ENCODE results near the gene NLN.

NLN gene

DNA sequence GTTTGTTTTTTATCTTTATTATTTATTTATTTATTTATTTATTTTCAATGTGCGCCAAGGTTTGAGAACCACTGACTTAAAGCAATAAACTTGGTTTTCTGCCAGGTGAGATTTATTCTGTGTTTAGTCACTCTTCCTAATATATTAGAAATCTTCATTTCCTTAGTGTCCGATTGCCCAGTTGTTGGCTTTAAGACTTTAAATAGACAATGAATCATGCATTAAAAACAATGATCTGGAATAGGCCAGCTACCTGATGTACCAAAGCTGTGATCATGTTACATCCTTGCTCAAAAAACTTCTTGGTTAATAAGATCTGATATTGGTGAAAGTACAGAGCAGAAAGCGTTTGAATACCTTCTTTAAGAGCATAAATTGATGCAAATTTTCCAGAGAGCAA, 152.2 kb downstream of the NLN start:
- no peak overlapping the region for H3K4ac ChIP-seq (ENCODE audit: low read depth, low read length)
- H3K4me2 ChIP-seq (ENCODE audit: low read length), result no peak overlapping the region
- H2BK120ac ChIP-seq (ENCODE audit: insufficient read depth, low read length, poor library complexity), result no peak overlapping the region
- no peaks in the 10 kb centered on the region for H3K27me3 ChIP-seq (ENCODE audit: insufficient read depth, low read length)
- H3K18ac ChIP-seq (ENCODE audit: low read length), result no peak overlapping the region
- no peak overlapping the region for H3K14ac ChIP-seq (ENCODE audit: low read length)
- H3K23ac ChIP-seq (ENCODE audit: low read length), result no peak overlapping the region
- no peak overlapping the region for H3K27ac ChIP-seq (ENCODE audit: low read depth, low read length)
- no peak overlapping the region for H4K91ac ChIP-seq (ENCODE audit: low read depth, low read length)
- no peaks in the 10 kb centered on the region for H3K36me3 ChIP-seq (ENCODE audit: control insufficient read depth in 1 of 2, insufficient read depth in 2 of 2, low read length in 2 of 2)
- no CpG with 5 or more reads among the region's 3 CpGs for WGBS (ENCODE audit: extremely low coverage, insufficient coverage, insufficient read length)
- no peak overlapping the region for H2BK5ac ChIP-seq (ENCODE audit: low read depth, low read length, poor library complexity)
- no peak overlapping the region for H3K9ac ChIP-seq (ENCODE audit: low read length)
- H3K4me3 ChIP-seq (ENCODE audit: low read depth, low read length), result no peak overlapping the region
- no peaks in the 10 kb centered on the region for H3K79me2 ChIP-seq (ENCODE audit: control insufficient read depth, insufficient read depth, low read length, poor library complexity)
- H4K12ac ChIP-seq (ENCODE audit: low read depth, low read length), result no peak overlapping the region
- H2BK12ac ChIP-seq (ENCODE audit: low read length), result no peak overlapping the region
- no peaks in the 10 kb centered on the region for H3K9me3 ChIP-seq (ENCODE audit: insufficient read depth, low read depth, low read length)
- no peak for DNase-seq
- H2AK5ac ChIP-seq (ENCODE audit: low read length), result no peak overlapping the region
- no peaks in the 10 kb centered on the region for H3K4me1 ChIP-seq (ENCODE audit: control insufficient read depth in 1 of 2, insufficient read depth in 2 of 2, low read length in 2 of 2)
- H4K8ac ChIP-seq (ENCODE audit: low read depth, low read length), result no peak overlapping the region
- no peak overlapping the region for H2AFZ ChIP-seq (ENCODE audit: insufficient read depth, low read length, poor library complexity)
- no peaks in the 10 kb centered on the region for H3K79me1 ChIP-seq (ENCODE audit: low read length)

GRCh38 chr5:65876496-65876895, 154.5 kb downstream of the NLN start:
- Histone ChIP-seq H4K91ac (ENCODE audit: low read depth, low read length) (no peak overlapping the region), H3K4ac (ENCODE audit: low read depth, low read length) (no peak overlapping the region), H3K18ac (ENCODE audit: low read length) (no peak overlapping the region), H2BK12ac (ENCODE audit: low read length) (no peak overlapping the region), H2BK5ac (ENCODE audit: low read depth, low read length, poor library complexity) (no peak overlapping the region), H3K9me3 (ENCODE audit: insufficient read depth, low read depth, low read length) (no peaks in the 10 kb centered on the region), H3K27ac (ENCODE audit: low read depth, low read length) (no peak overlapping the region), H3K9ac (ENCODE audit: low read length) (no peak overlapping the region), H3K23ac (ENCODE audit: low read length) (no peak overlapping the region), H3K4me2 (ENCODE audit: low read length) (no peak overlapping the region), H2AFZ (ENCODE audit: insufficient read depth, low read length, poor library complexity) (no peak overlapping the region), H2BK120ac (ENCODE audit: insufficient read depth, low read length, poor library complexity) (no peak overlapping the region), H2AK5ac (ENCODE audit: low read length) (no peak overlapping the region), H3K27me3 (ENCODE audit: insufficient read depth, low read length) (no peaks in the 10 kb centered on the region), H3K36me3 (ENCODE audit: control insufficient read depth in 1 of 2, insufficient read depth in 2 of 2, low read length in 2 of 2) (no peaks in the 10 kb centered on the region), H3K79me1 (ENCODE audit: low read length) (no peaks in the 10 kb centered on the region), H3K14ac (ENCODE audit: low read length) (no peak overlapping the region), H3K4me1 (ENCODE audit: control insufficient read depth in 1 of 2, insufficient read depth in 2 of 2, low read length in 2 of 2) (no peaks in the 10 kb centered on the region), H4K8ac (ENCODE audit: low read depth, low read length) (no peak overlapping the region), H3K79me2 (ENCODE audit: control insufficient read depth, insufficient read depth, low read length, poor library complexity) (no peaks in the 10 kb centered on the region), H4K12ac (ENCODE audit: low read depth, low read length) (no peak overlapping the region), H3K4me3 (ENCODE audit: low read depth, low read length) (no peak overlapping the region)
- no peak for DNase-seq

GRCh38 chr5:65876970-65877369, 155.0 kb downstream of the NLN start:
- Histone ChIP-seq H3K9me3 (ENCODE audit: insufficient read depth, low read depth, low read length) (no peaks in the 10 kb centered on the region), H4K8ac (ENCODE audit: low read depth, low read length) (no peak overlapping the region), H3K79me1 (ENCODE audit: low read length) (no peaks in the 10 kb centered on the region), H3K4ac (ENCODE audit: low read depth, low read length) (no peak overlapping the region), H3K9ac (ENCODE audit: low read length) (no peak overlapping the region), H2AK5ac (ENCODE audit: low read length) (no peak overlapping the region), H3K36me3 (ENCODE audit: control insufficient read depth in 1 of 2, insufficient read depth in 2 of 2, low read length in 2 of 2) (no peaks in the 10 kb centered on the region), H3K27me3 (ENCODE audit: insufficient read depth, low read length) (no peaks in the 10 kb centered on the region), H2BK120ac (ENCODE audit: insufficient read depth, low read length, poor library complexity) (no peak overlapping the region), H3K4me1 (ENCODE audit: control insufficient read depth in 1 of 2, insufficient read depth in 2 of 2, low read length in 2 of 2) (no peaks in the 10 kb centered on the region), H4K91ac (ENCODE audit: low read depth, low read length) (no peak overlapping the region), H3K14ac (ENCODE audit: low read length) (no peak overlapping the region), H2AFZ (ENCODE audit: insufficient read depth, low read length, poor library complexity) (no peak overlapping the region), H3K27ac (ENCODE audit: low read depth, low read length) (no peak overlapping the region), H3K4me3 (ENCODE audit: low read depth, low read length) (no peak overlapping the region), H3K23ac (ENCODE audit: low read length) (no peak overlapping the region), H3K79me2 (ENCODE audit: control insufficient read depth, insufficient read depth, low read length, poor library complexity) (no peaks in the 10 kb centered on the region), H2BK5ac (ENCODE audit: low read depth, low read length, poor library complexity) (no peak overlapping the region), H2BK12ac (ENCODE audit: low read length) (no peak overlapping the region), H3K18ac (ENCODE audit: low read length) (no peak overlapping the region), H3K4me2 (ENCODE audit: low read length) (no peak overlapping the region), H4K12ac (ENCODE audit: low read depth, low read length) (no peak overlapping the region)
- WGBS (ENCODE audit: extremely low coverage, insufficient coverage, insufficient read length), result no CpG with 5 or more reads among the region's 4 CpGs
- DNase-seq, result no peak
